Measurements from ENCODE around the gene SMARCA2.

The SMARCA2 gene

DNA sequence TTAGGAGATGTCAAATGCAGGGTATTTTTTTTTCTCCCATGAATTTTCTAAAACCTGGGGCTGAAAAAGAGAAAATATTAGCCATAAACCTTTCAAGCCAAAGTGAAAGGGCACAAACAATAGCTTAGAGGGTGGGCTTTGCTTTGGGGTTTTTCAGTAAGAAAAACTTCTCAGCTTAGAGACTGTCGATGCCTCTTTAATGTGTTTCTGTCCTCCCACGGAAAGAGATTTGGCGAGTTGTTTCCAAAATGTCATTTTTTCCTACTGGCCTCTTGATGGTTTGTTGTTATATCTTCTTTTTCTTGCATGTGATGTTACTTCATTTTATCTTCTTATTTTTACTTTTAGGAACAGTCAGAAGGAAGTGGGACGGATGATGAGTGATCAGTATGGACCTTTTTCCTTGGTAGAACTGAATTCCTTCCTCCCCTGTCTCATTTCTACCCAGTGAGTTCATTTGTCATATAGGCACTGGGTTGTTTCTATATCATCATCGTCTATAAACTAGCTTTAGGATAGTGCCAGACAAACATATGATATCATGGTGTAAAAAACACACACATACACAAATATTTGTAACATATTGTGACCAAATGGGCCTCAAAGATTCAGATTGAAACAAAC is 177.3 kb downstream of the SMARCA2 start:
- H3K9me3 Mint-ChIP-seq: no peaks in the 10 kb centered on the region
- no peaks in the 10 kb centered on the region for H3K27me3 Mint-ChIP-seq (ENCODE audit: low read depth)
- H3K36me3 Mint-ChIP-seq (ENCODE audit: low read depth): peaks cover 52% of the 10 kb centered on the region
- H3K4me3 Mint-ChIP-seq: no peak overlapping the region
- H3K27ac Mint-ChIP-seq: no peak overlapping the region
- H3K4me1 Mint-ChIP-seq (ENCODE audit: low read depth): no peaks in the 10 kb centered on the region

GRCh38 chr9:2193552-2193951 is 178.4 kb downstream of the SMARCA2 start:
- H3K9me3 Mint-ChIP-seq: no peaks in the 10 kb centered on the region
- no peaks in the 10 kb centered on the region for H3K4me1 Mint-ChIP-seq (ENCODE audit: low read depth)
- no peak overlapping the region for H3K4me3 Mint-ChIP-seq
- peaks cover 51% of the 10 kb centered on the region for H3K36me3 Mint-ChIP-seq (ENCODE audit: low read depth)
- H3K27ac Mint-ChIP-seq: no peak overlapping the region
- no peaks in the 10 kb centered on the region for H3K27me3 Mint-ChIP-seq (ENCODE audit: low read depth)

- no peak overlapping the region for H3K4me3 Mint-ChIP-seq
- H3K27ac Mint-ChIP-seq: no peak overlapping the region
- peaks cover 47% of the 10 kb centered on the region for H3K36me3 Mint-ChIP-seq (ENCODE audit: low read depth)
- H3K27me3 Mint-ChIP-seq (ENCODE audit: low read depth): no peaks in the 10 kb centered on the region
- H3K4me1 Mint-ChIP-seq (ENCODE audit: low read depth): no peaks in the 10 kb centered on the region
- peaks cover 9% of the 10 kb centered on the region for H3K9me3 Mint-ChIP-seq
These were observed 180.1 kb downstream of the SMARCA2 start for GRCh38 chr9:2195211-2195610.

DNA sequence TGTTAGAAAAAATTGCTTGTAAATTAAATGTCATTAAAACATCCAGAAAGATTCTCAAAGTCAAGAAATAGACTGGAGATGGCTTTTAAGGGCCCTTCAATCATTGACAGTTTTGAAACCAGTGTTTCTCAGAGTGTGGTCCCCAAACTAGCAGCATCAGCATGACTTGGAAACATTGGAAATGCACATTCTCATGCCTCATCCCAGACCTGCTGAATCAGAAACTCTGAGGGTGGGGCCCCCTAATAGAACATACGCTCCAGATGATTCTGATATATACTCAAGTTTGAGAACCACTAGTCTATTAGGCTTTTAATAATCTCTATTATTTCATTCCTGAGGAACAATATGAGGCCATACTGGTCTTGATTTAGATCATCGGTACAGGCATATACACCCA is 181.6 kb downstream of the SMARCA2 start:
- no peak overlapping the region for H3K4me3 Mint-ChIP-seq
- H3K27me3 Mint-ChIP-seq (ENCODE audit: low read depth): no peaks in the 10 kb centered on the region
- H3K36me3 Mint-ChIP-seq (ENCODE audit: low read depth): peaks cover 45% of the 10 kb centered on the region
- H3K4me1 Mint-ChIP-seq (ENCODE audit: low read depth): no peaks in the 10 kb centered on the region
- H3K9me3 Mint-ChIP-seq: peaks cover 13% of the 10 kb centered on the region
- no peak overlapping the region for H3K27ac Mint-ChIP-seq

DNA sequence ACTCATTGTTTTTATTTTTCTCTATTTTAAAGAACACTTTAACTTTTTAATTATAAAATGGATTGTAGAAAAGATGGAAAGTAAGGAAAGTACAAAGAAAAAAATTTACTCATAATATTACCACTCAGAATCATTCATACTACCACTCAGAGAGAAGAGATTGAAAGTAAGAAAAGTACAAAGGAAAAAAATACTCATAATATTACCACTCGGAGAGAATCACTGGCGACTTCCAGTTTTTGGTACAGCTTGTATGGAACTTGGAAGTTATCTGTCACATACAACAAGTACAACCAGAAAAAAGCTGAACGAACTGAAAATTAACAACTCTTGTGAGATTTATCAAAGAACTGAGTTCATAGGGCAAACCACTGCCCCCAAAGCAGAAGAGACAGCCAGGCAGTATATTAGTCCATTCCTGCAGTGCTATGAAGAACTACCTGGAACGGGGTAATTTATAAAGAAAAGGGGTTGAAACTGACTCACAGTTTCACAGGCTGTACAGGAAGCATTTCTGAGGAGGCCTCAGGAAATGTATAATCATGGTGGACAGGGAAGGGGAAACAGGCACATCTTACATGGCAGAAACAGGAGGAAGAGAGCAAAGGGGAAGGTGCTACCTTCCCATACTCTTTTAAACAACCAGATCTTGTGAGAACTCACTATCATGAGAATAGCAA is 183.9 kb downstream of the SMARCA2 start:
- Mint-ChIP-seq H3K4me3 (no peak overlapping the region), H3K27me3 (ENCODE audit: low read depth) (no peaks in the 10 kb centered on the region), H3K36me3 (ENCODE audit: low read depth) (peaks cover 29% of the 10 kb centered on the region), H3K4me1 (ENCODE audit: low read depth) (no peaks in the 10 kb centered on the region), H3K27ac (no peak overlapping the region), H3K9me3 (peaks cover 13% of the 10 kb centered on the region)

- Mint-ChIP-seq H3K36me3 (ENCODE audit: low read depth) (peaks cover 25% of the 10 kb centered on the region), H3K9me3 (peaks cover 13% of the 10 kb centered on the region), H3K4me3 (no peak overlapping the region), H3K27ac (no peak overlapping the region), H3K4me1 (ENCODE audit: low read depth) (no peaks in the 10 kb centered on the region), H3K27me3 (ENCODE audit: low read depth) (no peaks in the 10 kb centered on the region)
These were observed 185.1 kb downstream of the SMARCA2 start for GRCh38 chr9:2199999-2200796.

DNA sequence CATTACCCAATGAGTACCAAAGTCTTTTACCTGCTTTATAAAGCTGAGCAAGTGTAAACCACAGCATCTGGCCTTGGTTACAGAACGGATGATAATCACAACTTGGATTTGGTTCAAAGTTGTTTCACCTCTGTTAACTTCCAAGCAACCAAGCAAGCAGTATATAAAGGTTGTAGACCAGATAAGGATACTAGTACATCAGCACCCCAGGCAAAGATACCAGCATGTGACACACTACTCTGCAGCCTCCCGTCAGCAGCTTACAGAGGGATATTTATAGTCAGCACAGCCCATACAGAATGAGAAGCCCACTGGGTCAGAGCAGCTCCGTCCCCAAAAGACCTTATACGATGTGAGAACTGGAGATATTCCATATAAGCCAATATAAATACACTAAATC is 193.3 kb downstream of the SMARCA2 start:
- no peaks in the 10 kb centered on the region for H3K4me1 Mint-ChIP-seq (ENCODE audit: low read depth)
- H3K27me3 Mint-ChIP-seq (ENCODE audit: low read depth): no peaks in the 10 kb centered on the region
- no peaks in the 10 kb centered on the region for H3K36me3 Mint-ChIP-seq (ENCODE audit: low read depth)
- H3K9me3 Mint-ChIP-seq: no peaks in the 10 kb centered on the region
- no peak overlapping the region for H3K4me3 Mint-ChIP-seq
- no peak overlapping the region for H3K27ac Mint-ChIP-seq

GRCh38 chr9:2208991-2209390 is 193.8 kb downstream of the SMARCA2 start:
- H3K4me3 Mint-ChIP-seq: no peak overlapping the region
- no peaks in the 10 kb centered on the region for H3K4me1 Mint-ChIP-seq (ENCODE audit: low read depth)
- H3K9me3 Mint-ChIP-seq: no peaks in the 10 kb centered on the region
- H3K36me3 Mint-ChIP-seq (ENCODE audit: low read depth): no peaks in the 10 kb centered on the region
- no peak overlapping the region for H3K27ac Mint-ChIP-seq
- no peaks in the 10 kb centered on the region for H3K27me3 Mint-ChIP-seq (ENCODE audit: low read depth)

GRCh38 chr9:2209400-2209799 is 194.3 kb downstream of the SMARCA2 start:
- no peaks in the 10 kb centered on the region for H3K4me1 Mint-ChIP-seq (ENCODE audit: low read depth)
- H3K9me3 Mint-ChIP-seq: no peaks in the 10 kb centered on the region
- H3K4me3 Mint-ChIP-seq: no peak overlapping the region

DNA sequence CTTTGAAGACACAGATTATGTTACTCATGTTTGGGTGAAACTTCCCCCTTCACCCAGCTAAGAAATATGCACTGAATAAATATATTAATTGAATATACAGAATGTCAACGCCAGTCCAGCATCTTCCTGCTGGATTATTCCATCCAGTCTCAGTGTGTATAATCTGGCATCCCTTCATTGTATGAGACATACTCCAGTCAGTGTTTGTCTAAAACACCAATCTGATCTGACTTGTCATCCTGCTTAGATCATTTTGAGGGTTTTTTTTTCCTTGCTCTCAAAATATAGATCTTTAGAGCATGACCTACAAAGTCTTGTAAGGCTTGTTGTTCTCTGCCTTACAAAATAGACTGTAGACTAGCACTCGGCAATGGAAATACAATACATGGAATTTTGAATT is 195.1 kb downstream of the SMARCA2 start:
- Mint-ChIP-seq H3K27ac (no peak overlapping the region), H3K4me1 (ENCODE audit: low read depth) (no peaks in the 10 kb centered on the region), H3K9me3 (no peaks in the 10 kb centered on the region), H3K4me3 (no peak overlapping the region), H3K27me3 (ENCODE audit: low read depth) (no peaks in the 10 kb centered on the region), H3K36me3 (ENCODE audit: low read depth) (no peaks in the 10 kb centered on the region)

More at GRCh38 chr9:2209400-2209799, 194.3 kb downstream of the SMARCA2 start:
- Mint-ChIP-seq H3K27ac (no peak overlapping the region), H3K36me3 (ENCODE audit: low read depth) (no peaks in the 10 kb centered on the region), H3K27me3 (ENCODE audit: low read depth) (no peaks in the 10 kb centered on the region)

GRCh38 chr9:2213830-2214468 is 198.8 kb downstream of the SMARCA2 start:
- no peaks in the 10 kb centered on the region for H3K4me1 Mint-ChIP-seq (ENCODE audit: low read depth)
- H3K4me3 Mint-ChIP-seq: no peak overlapping the region
- H3K27ac Mint-ChIP-seq: no peak overlapping the region
- no peaks in the 10 kb centered on the region for H3K27me3 Mint-ChIP-seq (ENCODE audit: low read depth)
- no peaks in the 10 kb centered on the region for H3K36me3 Mint-ChIP-seq (ENCODE audit: low read depth)
- H3K9me3 Mint-ChIP-seq: no peaks in the 10 kb centered on the region

DNA sequence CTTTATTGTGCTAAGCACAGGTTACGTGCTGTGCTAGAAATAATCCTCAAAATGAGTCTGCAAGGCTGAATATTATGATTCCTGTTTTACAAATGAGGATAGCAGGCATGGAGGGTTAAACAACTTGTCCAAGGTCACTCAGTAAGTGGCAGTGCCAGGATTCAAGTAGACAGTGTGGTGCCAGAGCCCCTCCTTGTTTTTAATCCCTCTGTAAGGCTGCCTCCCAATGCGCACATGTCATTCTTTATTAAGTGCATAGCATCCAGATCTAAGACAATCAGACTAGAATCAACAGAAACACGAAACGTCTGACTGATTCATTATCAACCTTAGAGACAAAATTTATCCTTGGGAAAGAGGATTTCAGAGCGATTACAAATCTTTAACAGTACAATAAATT is 199.6 kb downstream of the SMARCA2 start:
- no peaks in the 10 kb centered on the region for H3K27me3 Mint-ChIP-seq (ENCODE audit: low read depth)
- no peaks in the 10 kb centered on the region for H3K9me3 Mint-ChIP-seq
- H3K27ac Mint-ChIP-seq: no peak overlapping the region
- no peak overlapping the region for H3K4me3 Mint-ChIP-seq
- no peaks in the 10 kb centered on the region for H3K36me3 Mint-ChIP-seq (ENCODE audit: low read depth)
- no peaks in the 10 kb centered on the region for H3K4me1 Mint-ChIP-seq (ENCODE audit: low read depth)

DNA sequence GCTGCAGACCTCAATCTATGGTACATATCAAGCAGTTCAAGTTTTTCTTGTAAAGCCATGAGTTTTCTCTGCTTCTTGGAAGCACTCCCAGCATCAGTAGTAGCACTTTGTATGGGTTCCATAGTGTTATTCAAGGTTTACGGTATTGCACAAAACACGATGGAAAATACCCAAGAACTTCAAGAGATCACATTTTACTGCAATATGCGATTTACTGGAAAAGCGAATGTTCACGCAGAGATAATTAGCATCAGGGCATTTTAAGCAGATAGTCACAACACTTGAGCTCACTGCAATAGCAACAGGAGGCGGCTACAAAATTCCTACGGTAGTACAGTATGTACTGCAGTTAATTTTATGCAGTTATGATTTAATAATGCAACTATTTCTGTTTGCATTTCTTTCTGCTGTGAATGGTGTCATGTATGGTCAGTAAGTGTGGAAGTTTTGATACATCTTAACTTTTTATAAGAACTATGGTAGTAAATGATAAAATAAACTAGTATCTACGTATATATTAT is 200.8 kb downstream of the SMARCA2 start:
- Mint-ChIP-seq H3K27me3 (ENCODE audit: low read depth) (no peaks in the 10 kb centered on the region), H3K27ac (no peak overlapping the region), H3K9me3 (no peaks in the 10 kb centered on the region), H3K36me3 (ENCODE audit: low read depth) (no peaks in the 10 kb centered on the region), H3K4me1 (ENCODE audit: low read depth) (no peaks in the 10 kb centered on the region), H3K4me3 (no peak overlapping the region)

DNA sequence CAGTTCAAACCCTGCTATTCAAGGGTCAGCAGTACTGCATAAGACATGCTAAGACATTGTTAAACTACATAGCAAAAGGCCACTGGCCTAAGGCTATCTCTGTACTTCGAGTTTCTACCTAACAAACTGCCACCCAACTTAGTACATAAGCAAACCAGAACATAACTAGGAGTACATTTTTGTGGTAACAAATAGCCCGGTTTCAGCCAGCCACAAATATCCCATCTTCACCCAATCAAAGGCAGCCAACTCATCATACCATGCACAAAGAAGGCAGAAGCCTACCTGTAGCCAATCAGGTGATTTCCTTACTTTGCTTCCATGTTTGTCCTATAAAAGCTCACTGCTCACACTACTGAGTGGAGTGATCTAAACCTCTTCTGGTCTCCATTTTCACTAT is 201.4 kb downstream of the SMARCA2 start:
- Mint-ChIP-seq H3K9me3 (no peaks in the 10 kb centered on the region), H3K27ac (no peak overlapping the region), H3K4me1 (ENCODE audit: low read depth) (no peaks in the 10 kb centered on the region), H3K27me3 (ENCODE audit: low read depth) (no peaks in the 10 kb centered on the region), H3K36me3 (ENCODE audit: low read depth) (no peaks in the 10 kb centered on the region), H3K4me3 (no peak overlapping the region)

Data from T-helper 1 cell treated with Interleukin-12 subunit alpha and Interleukin-12 subunit beta and Interleukin-4 antibody, amounts not matched to agents 30 μg/mL and 1 μg/mL, for 36 hours (primary cell).